B cell (primary cell): ENCODE measurements around the gene TES.

Source experiments
- EZH2 ChIP-seq: IDR thresholded peaks from 2 replicates; pipeline ENCODE4 v1.6.1; 2012; ENCODE audit warnings: borderline replicate concordance, low read depth, mild to moderate bottlenecking, moderate library complexity, low read length; ENCODE audit not compliant: insufficient read depth, poor library complexity, severe bottlenecking
- TF ChIP-seq, protein P1 (sequence below): fragments of 200-600 bp; IDR thresholded peaks from one replicate; pipeline ENCODE4 v1.8.0; 2022; ENCODE audit warnings: antibody characterized with exemption, mild to moderate bottlenecking

GRCh38 chr7:116240024-116240668, 29.8 kb downstream of the TES start:
- TF ChIP-seq EZH2, result no peak
- TF ChIP-seq, protein P1, sequence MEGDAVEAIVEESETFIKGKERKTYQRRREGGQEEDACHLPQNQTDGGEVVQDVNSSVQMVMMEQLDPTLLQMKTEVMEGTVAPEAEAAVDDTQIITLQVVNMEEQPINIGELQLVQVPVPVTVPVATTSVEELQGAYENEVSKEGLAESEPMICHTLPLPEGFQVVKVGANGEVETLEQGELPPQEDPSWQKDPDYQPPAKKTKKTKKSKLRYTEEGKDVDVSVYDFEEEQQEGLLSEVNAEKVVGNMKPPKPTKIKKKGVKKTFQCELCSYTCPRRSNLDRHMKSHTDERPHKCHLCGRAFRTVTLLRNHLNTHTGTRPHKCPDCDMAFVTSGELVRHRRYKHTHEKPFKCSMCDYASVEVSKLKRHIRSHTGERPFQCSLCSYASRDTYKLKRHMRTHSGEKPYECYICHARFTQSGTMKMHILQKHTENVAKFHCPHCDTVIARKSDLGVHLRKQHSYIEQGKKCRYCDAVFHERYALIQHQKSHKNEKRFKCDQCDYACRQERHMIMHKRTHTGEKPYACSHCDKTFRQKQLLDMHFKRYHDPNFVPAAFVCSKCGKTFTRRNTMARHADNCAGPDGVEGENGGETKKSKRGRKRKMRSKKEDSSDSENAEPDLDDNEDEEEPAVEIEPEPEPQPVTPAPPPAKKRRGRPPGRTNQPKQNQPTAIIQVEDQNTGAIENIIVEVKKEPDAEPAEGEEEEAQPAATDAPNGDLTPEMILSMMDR, result no peak
